IPS-15b (cell line): Measurements from ENCODE around the gene HPS6.

Experiments
- H3K27me3 ChIP-seq: one replicate; pipeline ENCODE4 v1.6.1; 2013; ENCODE audit warnings: low read length; ENCODE audit not compliant: control insufficient read depth, insufficient read depth
- H3K36me3 ChIP-seq: one replicate; pipeline ENCODE4 v1.6.1; 2013; ENCODE audit warnings: low read length; ENCODE audit not compliant: control insufficient read depth, insufficient read depth
- H3K4me1 ChIP-seq: one replicate; pipeline ENCODE4 v1.6.1; 2013; ENCODE audit warnings: mild to moderate bottlenecking, low read length; ENCODE audit not compliant: control insufficient read depth, insufficient read depth
- H3K4me3 ChIP-seq: one replicate; pipeline ENCODE4 v1.5.1; 2013; ENCODE audit warnings: low read depth, low read length
- H3K9ac ChIP-seq: one replicate; pipeline ENCODE4 v1.6.1; 2013; ENCODE audit warnings: low read depth, mild to moderate bottlenecking, low read length
- H3K9me3 ChIP-seq: one replicate; pipeline ENCODE4 v1.6.1; 2013; ENCODE audit warnings: mild to moderate bottlenecking, low read length; ENCODE audit not compliant: control insufficient read depth, insufficient read depth

The HPS6 gene

GRCh38 chr10:102083541-102083940, 18.4 kb downstream of the HPS6 start:
- H3K9me3 ChIP-seq: no peaks in the 10 kb centered on the region
- H3K36me3 ChIP-seq: no peaks in the 10 kb centered on the region
- H3K4me1 ChIP-seq: no peaks in the 10 kb centered on the region
- no peak overlapping the region for H3K4me3 ChIP-seq
- H3K27me3 ChIP-seq: no peaks in the 10 kb centered on the region
- no peak overlapping the region for H3K9ac ChIP-seq

GRCh38 chr10:102085336-102085735, 20.2 kb downstream of the HPS6 start:
- H3K4me3 ChIP-seq: no peak overlapping the region
- no peaks in the 10 kb centered on the region for H3K4me1 ChIP-seq
- H3K9me3 ChIP-seq: no peaks in the 10 kb centered on the region
- no peaks in the 10 kb centered on the region for H3K27me3 ChIP-seq
- no peaks in the 10 kb centered on the region for H3K36me3 ChIP-seq
- H3K9ac ChIP-seq: no peak overlapping the region

- Histone ChIP-seq H3K4me3 (no peak overlapping the region), H3K4me1 (no peaks in the 10 kb centered on the region), H3K9me3 (no peaks in the 10 kb centered on the region), H3K9ac (no peak overlapping the region), H3K27me3 (no peaks in the 10 kb centered on the region), H3K36me3 (no peaks in the 10 kb centered on the region)
Observed at GRCh38 chr10:102086196-102086595, 21.0 kb downstream of the HPS6 start.

- H3K4me1 ChIP-seq: no peaks in the 10 kb centered on the region
- H3K9ac ChIP-seq: no peak overlapping the region
- no peaks in the 10 kb centered on the region for H3K9me3 ChIP-seq
- no peak overlapping the region for H3K4me3 ChIP-seq
- no peaks in the 10 kb centered on the region for H3K27me3 ChIP-seq
- no peaks in the 10 kb centered on the region for H3K36me3 ChIP-seq
Observed at GRCh38 chr10:102090772-102091171, 25.6 kb downstream of the HPS6 start.

GRCh38 chr10:102096449-102096848, 31.3 kb downstream of the HPS6 start:
- no peaks in the 10 kb centered on the region for H3K9me3 ChIP-seq
- no peak overlapping the region for H3K9ac ChIP-seq
- no peak overlapping the region for H3K4me3 ChIP-seq
- no peaks in the 10 kb centered on the region for H3K27me3 ChIP-seq
- H3K36me3 ChIP-seq: no peaks in the 10 kb centered on the region
- H3K4me1 ChIP-seq: no peaks in the 10 kb centered on the region

- Histone ChIP-seq H3K4me3 (no peak overlapping the region), H3K9ac (no peak overlapping the region), H3K36me3 (peaks cover 5% of the 10 kb centered on the region), H3K4me1 (no peaks in the 10 kb centered on the region), H3K9me3 (no peaks in the 10 kb centered on the region), H3K27me3 (no peaks in the 10 kb centered on the region)
Observed at GRCh38 chr10:102101152-102101551, 36.0 kb downstream of the HPS6 start.

- H3K27me3 ChIP-seq: no peaks in the 10 kb centered on the region
- H3K4me1 ChIP-seq: no peaks in the 10 kb centered on the region
- H3K36me3 ChIP-seq: peaks cover 12% of the 10 kb centered on the region
- H3K9ac ChIP-seq: no peak overlapping the region
- H3K4me3 ChIP-seq: no peak overlapping the region
- no peaks in the 10 kb centered on the region for H3K9me3 ChIP-seq
Observed at GRCh38 chr10:102102421-102102820, 37.3 kb downstream of the HPS6 start.

GRCh38 chr10:102106998-102107397, 41.8 kb downstream of the HPS6 start:
- no peaks in the 10 kb centered on the region for H3K9me3 ChIP-seq
- H3K27me3 ChIP-seq: no peaks in the 10 kb centered on the region
- H3K36me3 ChIP-seq: peaks cover 53% of the 10 kb centered on the region
- no peak overlapping the region for H3K4me3 ChIP-seq
- peaks cover 1% of the 10 kb centered on the region for H3K4me1 ChIP-seq
- H3K9ac ChIP-seq: no peak overlapping the region

GRCh38 chr10:102109166-102110116, 44.3 kb downstream of the HPS6 start:
- peaks cover 53% of the 10 kb centered on the region for H3K36me3 ChIP-seq
- no peak overlapping the region for H3K9ac ChIP-seq
- H3K4me3 ChIP-seq: no peak overlapping the region
- H3K4me1 ChIP-seq: peaks cover 17% of the 10 kb centered on the region
- no peaks in the 10 kb centered on the region for H3K9me3 ChIP-seq
- H3K27me3 ChIP-seq: no peaks in the 10 kb centered on the region

GRCh38 chr10:102111276-102111675, 46.1 kb downstream of the HPS6 start:
- Histone ChIP-seq H3K4me1 (peaks cover 24% of the 10 kb centered on the region), H3K27me3 (no peaks in the 10 kb centered on the region), H3K4me3 (no peak overlapping the region), H3K9ac (no peak overlapping the region), H3K9me3 (no peaks in the 10 kb centered on the region), H3K36me3 (peaks cover 47% of the 10 kb centered on the region)

GRCh38 chr10:102112210-102112817, 47.2 kb downstream of the HPS6 start:
- H3K4me3 ChIP-seq: peak overlapping the region; percentile 71
- H3K9ac ChIP-seq: no peak overlapping the region
- H3K27me3 ChIP-seq: no peaks in the 10 kb centered on the region
- no peaks in the 10 kb centered on the region for H3K9me3 ChIP-seq
- peaks cover 34% of the 10 kb centered on the region for H3K4me1 ChIP-seq
- peaks cover 40% of the 10 kb centered on the region for H3K36me3 ChIP-seq
